A549 (cell line): ENCODE data around the gene COPG1. TPM values are rescaled to one million over a fixed set of nuclear protein-coding genes. Genes with fewer than 3 reads are reported as not detected.

Source experiments
- ATAC-seq, 2 experiments: fragments of 200-7000 bp in 1 of 2; fragments of >200 bp in 1 of 2; cut with Nextera tagmentation in 1 of 2; cut with Tn5 transposase in 1 of 2; 3 replicates each; pipeline versions ENCODE4 v1.8.0 to v1.9.1; 2018 to 2020; ENCODE audit warnings: mild to moderate bottlenecking in 1 of 2, moderate library complexity in 1 of 2
- CTCF ChIA-PET: fragments of 300-600 bp; sonication (Branson Sonifier 250); formaldehyde crosslinking; extraction: SDS; loops from one replicate; lab custom pipeline; 2021; ENCODE audit warnings: antibody characterized with exemption, inconsistent platforms; lab: Yijun Ruan, JAX
- POLR2A ChIA-PET: fragments of 350-600 bp; formaldehyde crosslinking; extraction: SDS; loops from one replicate; lab custom pipeline; 2021; ENCODE audit warnings: antibody characterized with exemption, inconsistent platforms; lab: Yijun Ruan, JAX
- DNase-seq, 2 experiments: peaks; one replicate each; pipeline versions ENCODE4 v3.0.0 to v3.0.0-alpha.2; 2011 to 2016; ENCODE audit warnings: low read depth in 1 of 2, low spot score in 1 of 2
- FAIRE-seq: peaks from 2 replicates; lab custom pipeline; 2011; peaks lifted over from hg19 to GRCh38; lab: Jason Lieb, UNC
- H3K27ac ChIP-seq, 2 experiments: fragments of >200 bp; sonication (Bioruptor Twin); formaldehyde crosslinking; 3 replicates each; pipeline ENCODE4 v1.5.1; 2016 to 2017
- H3K4me1 ChIP-seq: fragments of >200 bp; sonication (Bioruptor Twin); formaldehyde crosslinking; 3 replicates; pipeline ENCODE4 v1.6.1; 2016
- H3K4me2 ChIP-seq: fragments of >200 bp; sonication (Bioruptor Twin); formaldehyde crosslinking; 3 replicates; pipeline ENCODE4 v1.6.1; 2016
- H3K4me3 ChIP-seq: fragments of >200 bp; sonication (Bioruptor Twin); formaldehyde crosslinking; 3 replicates; pipeline ENCODE4 v1.5.1; 2016
- H3K9me3 ChIP-seq: fragments of >200 bp; sonication (Bioruptor Twin); formaldehyde crosslinking; 3 replicates; pipeline ENCODE4 v1.6.1; 2016
- CBX8 ChIP-seq: fragments of 200-600 bp; sonication (generic); IDR thresholded peaks from 2 replicates; pipeline ENCODE4 v1.6.1; 2016
- FOSB ChIP-seq: fragments of 250-450 bp; sonication (Bioruptor Pico); IDR thresholded peaks from 2 replicates; pipeline ENCODE4 v1.5.0; 2020; ENCODE audit warnings: mild to moderate bottlenecking, moderate library complexity
- HES2 ChIP-seq: fragments of >200 bp; sonication (Bioruptor Twin); formaldehyde crosslinking; IDR thresholded peaks from 2 replicates; pipeline ENCODE4 v1.6.1; 2016
- HOXA7 ChIP-seq: fragments of 250-450 bp; sonication (Bioruptor Pico); IDR thresholded peaks from 2 replicates; pipeline ENCODE4 v1.5.0; 2020; ENCODE audit warnings: mild to moderate bottlenecking, moderate library complexity
- HOXB5 ChIP-seq: fragments of 250-450 bp; sonication (Bioruptor Pico); IDR thresholded peaks from 2 replicates; pipeline ENCODE4 v1.5.0; 2020; ENCODE audit warnings: mild to moderate bottlenecking, moderate library complexity
- JUN ChIP-seq, 2 experiments: fragments of >200 bp; sonication (Bioruptor Twin); formaldehyde crosslinking; IDR thresholded peaks; 2 replicates in 1 of 2; 3 replicates in 1 of 2; pipeline ENCODE4 v1.6.1; 2016 to 2017
- PHF8 ChIP-seq: fragments of 200-600 bp; sonication (generic); IDR thresholded peaks from 2 replicates; pipeline ENCODE4 v1.6.1; 2016; ENCODE audit warnings: low read depth, mild to moderate bottlenecking, antibody characterized with exemption, moderate library complexity, borderline replicate concordance
- POLR2AphosphoS2 ChIP-seq: conservative IDR thresholded peaks from 2 replicates; pipeline ENCODE4 v1.6.1; 2012; ENCODE audit warnings: low read length, improper control_type of control experiment, inconsistent platforms
- RARB ChIP-seq: fragments of 250-450 bp; sonication (Bioruptor Pico); IDR thresholded peaks from 2 replicates; pipeline ENCODE4 v1.8.0; 2021; ENCODE audit warnings: mild to moderate bottlenecking, moderate library complexity
- TP53 ChIP-seq: fragments of 250-450 bp; sonication (Bioruptor Pico); IDR thresholded peaks from 2 replicates; pipeline ENCODE4 v1.5.0; 2021; ENCODE audit warnings: mild to moderate bottlenecking, moderate library complexity
- WGBS: methylation state at CpG from one replicate; pipeline ENCODE4 v1.1.6; 2017; ENCODE audit errors: missing lambda C conversion rate; 5-methylcytosine and 5-hydroxymethylcytosine counted together
- polyA plus RNA-seq, 4 experiments: library from polyadenylated mRNA; depleted of rRNA in 3 of 4; stranded (reverse); fragments of >200 nt; fragmentation: RNase III in 1 of 4; extraction: RNeasy Plus Mini Kit Qiagen cat#74134 plus additional on column Dnase treatment in 1 of 4; gene quantifications; 2 replicates in 3 of 4; 3 replicates in 1 of 4; pipeline ENCODE4 v1.2.3, GENCODE V29; 2011 to 2017
- TF ChIP-seq, protein P1 (sequence below): IDR thresholded peaks from 2 replicates; pipeline ENCODE4 v1.6.1; 2012
- TF ChIP-seq, protein P2 (sequence below): IDR thresholded peaks from 2 replicates; pipeline ENCODE4 v1.6.1; 2012
- TF ChIP-seq, protein P3 (sequence below): fragments of 450-650 bp; IDR thresholded peaks from 2 replicates; pipeline ENCODE4 v1.6.1; 2014; ENCODE audit warnings: antibody characterized with exemption

COPG1 gene
- polyA plus RNA-seq, 2 of the 4 experiments (the other 2 are of a cell fraction) = 80.6 to 90.2 TPM

GRCh38 chr3:129312671-129313414, 63.4 kb downstream of the COPG1 start:
- FAIRE-seq = no peak

DNA sequence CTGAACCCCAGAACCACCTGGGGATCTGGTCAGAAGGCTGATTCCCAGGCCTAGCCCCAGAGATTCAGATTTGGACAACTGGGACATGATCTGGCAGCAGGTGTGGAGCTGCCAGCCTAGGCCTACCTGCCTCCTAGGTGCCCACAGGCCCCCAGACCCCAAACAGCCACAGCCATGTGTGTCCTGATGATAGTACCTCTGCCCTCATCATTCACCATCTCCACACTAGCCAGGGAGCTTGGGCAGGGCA, 63.9 kb downstream of the COPG1 start:
- FAIRE-seq = no peak
- TF ChIP-seq, protein P1, sequence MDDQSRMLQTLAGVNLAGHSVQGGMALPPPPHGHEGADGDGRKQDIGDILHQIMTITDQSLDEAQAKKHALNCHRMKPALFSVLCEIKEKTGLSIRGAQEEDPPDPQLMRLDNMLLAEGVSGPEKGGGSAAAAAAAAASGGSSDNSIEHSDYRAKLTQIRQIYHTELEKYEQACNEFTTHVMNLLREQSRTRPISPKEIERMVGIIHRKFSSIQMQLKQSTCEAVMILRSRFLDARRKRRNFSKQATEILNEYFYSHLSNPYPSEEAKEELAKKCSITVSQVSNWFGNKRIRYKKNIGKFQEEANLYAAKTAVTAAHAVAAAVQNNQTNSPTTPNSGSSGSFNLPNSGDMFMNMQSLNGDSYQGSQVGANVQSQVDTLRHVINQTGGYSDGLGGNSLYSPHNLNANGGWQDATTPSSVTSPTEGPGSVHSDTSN = 0 out of 2 replicates have a peak, but pooled peaks have one; percentile 10
- TF ChIP-seq, protein P2, sequence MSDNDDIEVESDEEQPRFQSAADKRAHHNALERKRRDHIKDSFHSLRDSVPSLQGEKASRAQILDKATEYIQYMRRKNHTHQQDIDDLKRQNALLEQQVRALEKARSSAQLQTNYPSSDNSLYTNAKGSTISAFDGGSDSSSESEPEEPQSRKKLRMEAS = no peak

More at GRCh38 chr3:129312671-129313414, 63.4 kb downstream of the COPG1 start:
- Histone ChIP-seq H3K4me1 (peaks cover 15% of the 10 kb centered on the region), H3K27ac (no peak overlapping the region), H3K4me3 (no peak overlapping the region), H3K4me2 (no peak overlapping the region), H3K9me3 (no peaks in the 10 kb centered on the region)
- DNase-seq = peak in 1 of 2 experiments; percentile 16
- TF ChIP-seq JUN (IDR thresholded peaks at IDR 0.05) (no peak), CBX8 (no peak)
- TF ChIP-seq, protein P2 = no peak
- TF ChIP-seq, protein P3, sequence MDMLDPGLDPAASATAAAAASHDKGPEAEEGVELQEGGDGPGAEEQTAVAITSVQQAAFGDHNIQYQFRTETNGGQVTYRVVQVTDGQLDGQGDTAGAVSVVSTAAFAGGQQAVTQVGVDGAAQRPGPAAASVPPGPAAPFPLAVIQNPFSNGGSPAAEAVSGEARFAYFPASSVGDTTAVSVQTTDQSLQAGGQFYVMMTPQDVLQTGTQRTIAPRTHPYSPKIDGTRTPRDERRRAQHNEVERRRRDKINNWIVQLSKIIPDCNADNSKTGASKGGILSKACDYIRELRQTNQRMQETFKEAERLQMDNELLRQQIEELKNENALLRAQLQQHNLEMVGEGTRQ = peak; percentile 24; the same call in 1 of the 2 replicates
- ATAC-seq = peak; percentile 1 to 11; a peak in 4 of 6 replicates
- POLR2A ChIA-PET = interaction anchor here (1.5 kb wide), 1 partner anchor 191 kb away, joined by 3 read pairs; the partner anchor contains the start of gene RAB43
- CTCF ChIA-PET = interaction anchor here (1.1 kb wide), 1 partner anchor 11 kb away, joined by 3 read pairs; no protein-coding TSS in a partner anchor

DNA sequence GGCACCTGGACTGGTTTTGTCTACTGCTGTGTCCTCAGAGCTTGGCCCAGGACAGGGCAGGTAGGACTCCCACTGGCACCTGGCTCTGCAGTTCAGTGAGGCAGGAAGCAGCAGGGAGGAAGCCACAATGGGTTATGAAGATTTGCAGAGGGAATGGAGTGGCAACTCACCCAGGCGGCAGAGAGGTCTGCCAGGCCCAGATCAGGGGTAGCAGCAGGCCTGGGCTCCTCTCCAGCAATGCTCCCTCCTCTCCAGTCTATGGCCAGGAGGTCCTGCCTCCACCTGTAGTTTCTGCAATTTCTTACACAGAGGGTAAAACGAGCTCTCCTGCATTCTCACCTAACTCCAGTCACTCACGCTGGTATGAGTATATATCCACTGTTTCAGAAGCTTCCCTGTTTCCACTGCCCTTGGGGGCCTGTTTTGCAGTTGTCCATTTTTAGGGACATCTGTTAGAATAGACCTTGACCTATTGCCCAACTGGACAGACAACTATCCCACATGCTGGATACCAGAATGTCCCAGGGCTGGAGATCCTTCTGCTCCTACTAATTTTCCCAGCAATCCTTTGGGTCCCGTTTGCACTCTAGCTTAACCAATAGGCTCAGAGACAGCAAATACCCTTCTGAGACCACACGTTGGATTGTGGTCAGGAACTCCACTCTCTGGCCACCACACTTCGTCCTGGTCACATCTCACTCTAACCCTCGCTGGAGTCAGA, 64.4 kb downstream of the COPG1 start:
- CTCF ChIA-PET = interaction anchor here (1.4 kb wide), 1 partner anchor 10 kb away, joined by 3 read pairs; no protein-coding TSS in a partner anchor
- H3K4me3 ChIP-seq = peak overlapping the region; percentile 97
- POLR2A ChIA-PET = interaction anchor here (1.5 kb wide), 1 partner anchor 192 kb away, joined by 3 read pairs; the partner anchor contains the start of gene RAB43
- ATAC-seq (peak; percentile 6 to 10; a peak in 4 of 6 replicates), FAIRE-seq (no peak), DNase-seq (peak in 1 of 2 experiments; percentile 30)
- TF ChIP-seq POLR2AphosphoS2 (0 out of 2 replicates have a peak, but pooled peaks have one; percentile 29), HOXB5 (CRISPR knock-in tag) (no peak), FOSB (CRISPR knock-in tag) (peak; percentile 21; the same call in 1 of the 2 replicates), RARB (CRISPR knock-in tag) (0 out of 2 replicates have a peak, but pooled peaks have one; percentile 21), PHF8 (no peak), HOXA7 (CRISPR knock-in tag) (peak; percentile 88; the same call in 1 of the 2 replicates), TP53 (CRISPR knock-in tag) (peak; percentile 91), HES2 (no peak)
- TF ChIP-seq, protein P1 = peak; percentile 37; the same call in 1 of the 2 replicates
- H3K4me2 ChIP-seq = peak overlapping the region; percentile 99
- H3K9me3 ChIP-seq = no peaks in the 10 kb centered on the region
- peak overlapping the region in 1 of 2 experiments; percentile 99; a peak in 3 of 6 replicates for H3K27ac ChIP-seq
- peaks cover 15% of the 10 kb centered on the region for H3K4me1 ChIP-seq
- 69% methylated on average over 7 of the region's 7 CpGs for WGBS

More for the DNA sequence above, 63.9 kb downstream of the COPG1 start:
- ChIA-PET CTCF (interaction anchor here (1.4 kb wide), 1 partner anchor 11 kb away, joined by 3 read pairs; no protein-coding TSS in a partner anchor), POLR2A (interaction anchor here (1.5 kb wide), 1 partner anchor 192 kb away, joined by 3 read pairs; the partner anchor contains the start of gene RAB43)
- Histone ChIP-seq H3K9me3 (no peaks in the 10 kb centered on the region), H3K4me3 (no peak overlapping the region), H3K4me2 (no peak overlapping the region), H3K27ac (no peak overlapping the region), H3K4me1 (peaks cover 15% of the 10 kb centered on the region)
- ATAC-seq (peak in 1 of 2 experiments; percentile 11; a peak in 3 of 6 replicates), DNase-seq (no peak)
